Breast epithelium (tissue), 4 donors: ENCODE data around the gene LHFPL5. TPM values are rescaled to one million over a fixed set of nuclear protein-coding genes. Genes with fewer than 3 reads are reported as not detected.
A peak's percentile ranks its signal among the peaks of the same experiment; 100 is the strongest.

ENCODE experiments used
- DNase-seq, 2 donors: peaks; one replicate each; pipeline ENCODE4 v3.0.0-alpha.2; 2019; ENCODE audit warnings: low spot score in 2 of 2
- H3K27ac ChIP-seq, 2 donors: fragments of 200-600 bp; sonication (generic) in 1 of 2; one replicate each; pipeline ENCODE4 v1.5.1; 2016 to 2019; ENCODE audit warnings: mild to moderate bottlenecking in 1 of 2
- H3K27me3 ChIP-seq, 2 donors: fragments of 200-600 bp; sonication (generic) in 1 of 2; one replicate each; pipeline versions ENCODE4 v1.5.1 to v1.6.0; 2017 to 2019; ENCODE audit warnings: control low read depth in 1 of 2, mild to moderate bottlenecking in 1 of 2
- H3K36me3 ChIP-seq: fragments of 200-600 bp; one replicate; pipeline ENCODE4 v1.5.1; 2019
- H3K4me1 ChIP-seq, 2 donors: fragments of 200-600 bp; sonication (generic); one replicate each; pipeline ENCODE4 v1.5.1; 2016 to 2019; ENCODE audit warnings: control low read depth in 1 of 2
- H3K4me3 ChIP-seq, 3 donors: fragments of 200-600 bp; sonication (generic); 1 replicate in 2 of 3; 2 replicates in 1 of 3; pipeline ENCODE4 v1.5.1; 2016 to 2019; ENCODE audit warnings: mild to moderate bottlenecking in 3 of 3, moderate library complexity in 2 of 3
- H3K9me3 ChIP-seq, 2 donors: fragments of 200-600 bp; sonication (generic) in 1 of 2; one replicate each; pipeline ENCODE4 v1.5.1; 2016 to 2019; ENCODE audit warnings: control low read depth in 1 of 2
- CTCF ChIP-seq, 3 donors: fragments of 450-650 bp; IDR thresholded peaks; one replicate each; pipeline ENCODE4 v1.5.1; 2016 to 2017; ENCODE audit warnings: antibody characterized with exemption in 3 of 3, mild to moderate bottlenecking in 3 of 3, moderate library complexity in 3 of 3
- POLR2A ChIP-seq: fragments of 450-650 bp; IDR thresholded peaks from one replicate; pipeline ENCODE4 v1.6.1; 2016; ENCODE audit warnings: antibody characterized with exemption, mild to moderate bottlenecking, moderate library complexity
- POLR2AphosphoS5 ChIP-seq, 3 donors: sonication (generic); formaldehyde crosslinking; IDR thresholded peaks; one replicate each; pipeline ENCODE4 v1.6.1; 2017; ENCODE audit warnings: antibody characterized with exemption in 3 of 3
- intact Hi-C: fragments of 100-400 bp; cut with DNase I; formaldehyde crosslinking; loops from one replicate; pipeline ENCODE4 v1.15.1; 2023; ENCODE audit warnings: low total_unique reads
- total RNA-seq, 3 donors: library from RNA; depleted of rRNA; stranded (reverse); fragments of >200 nt; gene quantifications; one replicate each; pipeline ENCODE4 v1.1.0, GENCODE V29; 2016

The LHFPL5 gene
- total RNA-seq, 3 donors from 2014 or later: not detected

DNA sequence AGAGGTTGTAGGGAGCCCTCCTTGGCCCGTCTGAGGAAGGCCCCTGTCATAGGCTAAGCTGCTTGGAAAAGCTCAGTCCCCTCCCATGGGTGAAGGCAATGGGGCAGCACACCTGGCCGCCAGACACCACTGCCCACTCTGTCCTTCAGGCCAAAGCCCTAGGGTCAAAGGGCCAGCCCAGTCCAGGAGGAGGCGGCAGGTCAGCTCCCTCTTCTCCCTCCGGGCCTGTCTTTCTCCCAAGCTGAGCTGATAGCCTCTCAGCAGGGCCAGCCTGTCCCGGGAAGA is 33.9 kb upstream of the LHFPL5 start:
- H3K27me3 ChIP-seq: peaks cover 0 to 4% of the 10 kb centered on the region in 2 donors
- no peak overlapping the region for H3K27ac ChIP-seq
- no peak overlapping the region for H3K4me3 ChIP-seq
- no peaks in the 10 kb centered on the region for H3K36me3 ChIP-seq
- TF ChIP-seq CTCF (IDR thresholded peaks at IDR 0.05): no peak
- TF ChIP-seq POLR2A: no peak
- no peak for TF ChIP-seq POLR2AphosphoS5 (IDR thresholded peaks at IDR 0.05)
- no peaks in the 10 kb centered on the region for H3K4me1 ChIP-seq
- peak in 1 of 2 donors; percentile 35 for DNase-seq
- H3K9me3 ChIP-seq: no peaks in the 10 kb centered on the region
- intact Hi-C loops: no loop called here

DNA sequence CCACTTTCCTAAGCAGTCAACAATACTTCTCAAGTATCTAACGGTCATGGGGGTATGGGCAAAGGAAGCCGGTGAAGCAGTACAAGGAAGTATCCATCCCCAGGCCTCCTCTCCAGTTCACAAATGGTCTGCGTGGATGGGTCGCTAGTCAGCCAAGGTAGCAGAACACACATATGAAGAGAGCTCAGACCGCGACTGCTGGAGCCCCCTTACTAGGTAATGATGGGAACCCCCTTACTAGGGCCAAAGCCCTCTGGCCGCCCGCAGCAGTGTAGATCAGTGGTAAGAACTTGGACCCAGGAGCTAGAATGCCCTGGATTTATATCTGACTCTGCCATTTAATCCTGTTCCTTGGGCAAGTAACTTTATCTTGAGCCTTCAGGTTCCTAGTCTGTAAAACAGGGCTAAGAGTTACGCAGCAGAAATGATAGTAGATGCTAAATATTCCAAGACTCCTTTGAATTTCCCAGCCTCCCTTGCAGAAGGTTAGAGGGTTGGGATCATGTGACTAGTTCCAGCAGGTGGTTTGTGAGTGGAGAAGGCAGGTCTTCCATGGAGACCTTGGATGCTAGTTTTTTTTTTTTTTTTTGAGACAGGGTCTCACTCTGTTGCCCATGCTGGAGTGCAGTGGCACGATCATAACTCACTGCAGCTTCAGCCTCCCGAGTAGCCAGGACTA is 30.9 kb upstream of the LHFPL5 start:
- no peaks in the 10 kb centered on the region for H3K9me3 ChIP-seq
- peak in 1 of 2 donors; percentile 7 for DNase-seq
- H3K27me3 ChIP-seq: peaks cover 0 to 4% of the 10 kb centered on the region in 2 donors
- intact Hi-C loops: no loop called here
- TF ChIP-seq POLR2A (no peak), POLR2AphosphoS5 (IDR thresholded peaks at IDR 0.05) (no peak), CTCF (IDR thresholded peaks at IDR 0.05) (no peak)
- peaks cover 0 to 3% of the 10 kb centered on the region in 2 donors for H3K4me1 ChIP-seq
- H3K4me3 ChIP-seq: no peak overlapping the region
- H3K36me3 ChIP-seq: no peaks in the 10 kb centered on the region
- H3K27ac ChIP-seq: no peak overlapping the region

DNA sequence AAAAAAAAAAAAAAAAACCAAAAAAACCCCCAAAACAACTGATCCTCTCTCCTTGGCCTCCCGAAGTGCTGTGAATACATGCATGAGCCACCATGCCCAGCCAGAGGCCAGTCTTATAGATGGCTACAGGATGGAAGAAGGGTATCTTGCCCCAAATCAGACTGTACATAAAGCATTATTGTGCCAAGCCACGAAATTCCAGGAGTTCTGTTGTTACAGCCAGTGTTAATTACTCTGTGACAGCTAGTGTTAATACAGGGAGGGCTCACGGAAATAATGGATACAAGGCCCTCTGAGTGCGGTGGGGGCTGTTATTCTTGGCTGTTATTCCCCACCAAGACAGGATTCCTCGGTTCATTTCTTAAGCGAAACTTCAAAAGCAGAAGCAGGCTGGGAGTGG is 30.1 kb upstream of the LHFPL5 start:
- peak in 1 of 2 donors; percentile 9 for DNase-seq
- Histone ChIP-seq H3K27ac (no peak overlapping the region), H3K4me3 (no peak overlapping the region), H3K9me3 (no peaks in the 10 kb centered on the region), H3K27me3 (peaks cover 0 to 4% of the 10 kb centered on the region in 2 donors), H3K4me1 (peaks cover 0 to 3% of the 10 kb centered on the region in 2 donors), H3K36me3 (no peaks in the 10 kb centered on the region)
- intact Hi-C loops: no loop called here
- no peak for TF ChIP-seq CTCF (IDR thresholded peaks at IDR 0.05)
- no peak for TF ChIP-seq POLR2AphosphoS5 (IDR thresholded peaks at IDR 0.05)
- TF ChIP-seq POLR2A: no peak

DNA sequence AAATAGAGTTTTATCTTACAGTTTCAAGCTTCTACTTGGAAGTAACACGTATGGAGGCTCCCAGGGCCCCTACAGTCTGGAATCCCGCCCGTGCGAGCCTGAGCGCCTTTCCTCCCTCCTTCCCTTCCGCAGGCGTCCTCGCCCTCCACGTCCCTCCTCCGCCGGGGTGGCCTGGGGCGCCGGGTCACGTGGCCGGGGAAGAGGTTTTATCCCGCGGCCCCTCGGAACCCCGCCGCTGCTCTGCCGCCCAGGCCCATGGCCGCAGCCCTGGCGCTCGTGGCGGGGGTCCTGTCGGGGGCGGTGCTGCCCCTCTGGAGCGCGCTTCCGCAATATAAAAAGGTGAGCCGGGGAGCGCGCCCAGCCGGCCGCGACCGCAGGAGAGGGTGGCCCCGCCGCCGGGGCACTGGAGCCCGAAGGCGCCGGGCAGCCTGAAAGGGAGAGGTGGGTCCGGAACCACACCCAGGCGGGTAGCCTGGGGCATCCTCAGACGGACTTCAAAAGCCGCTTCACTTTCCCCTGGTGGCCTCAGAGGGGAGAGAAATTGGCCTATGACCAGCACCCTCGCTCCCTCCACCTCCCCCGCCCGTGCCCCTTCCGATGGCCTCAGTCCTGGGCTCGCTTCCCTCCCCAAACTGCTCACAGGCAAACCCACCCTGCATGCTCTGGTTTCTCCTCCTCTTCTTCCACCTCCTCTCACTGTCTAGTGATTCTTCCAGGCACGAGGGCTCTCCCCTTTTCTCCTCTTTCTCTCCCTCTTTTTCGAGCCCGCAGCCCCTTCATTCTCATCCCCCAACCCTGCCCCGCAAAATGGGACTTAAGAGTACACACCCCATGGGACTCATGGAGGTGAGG is 28.6 kb upstream of the LHFPL5 start, which contains the start of gene CLPSL2:
Gene CLPSL2 (plus strand): TSS at position 235 of the 852 bp plus-strand sequence. CDS start 21 bp downstream, at position 256.
- H3K4me3 ChIP-seq: peak within 1 kb of the TSS; percentile 25 to 71 (median 55)
- H3K36me3 ChIP-seq: no peaks in the 10 kb centered on the region
- peak in 1 of 2 donors; percentile 49 for DNase-seq
- intact Hi-C loops: no loop called here
- H3K9me3 ChIP-seq: no peaks in the 10 kb centered on the region
- peaks cover 0 to 3% of the 10 kb centered on the region in 2 donors for H3K4me1 ChIP-seq
- TF ChIP-seq POLR2AphosphoS5 (IDR thresholded peaks at IDR 0.05) (no peak), POLR2A (no peak), CTCF (IDR thresholded peaks at IDR 0.05) (no peak)
- H3K27ac ChIP-seq: no peak within 1 kb of the TSS
- peaks cover 0 to 4% of the 10 kb centered on the region in 2 donors for H3K27me3 ChIP-seq
